ENCODE measurements around the gene ZNF335.

GRCh38 chr20:45976086-45976485, 4.1 kb upstream of the ZNF335 start:
- TF ChIP-seq CTCF (IDR thresholded peaks at IDR 0.05) (no peak), EZH2phosphoT487 (IDR thresholded peaks at IDR 0.05) (no peak)
